ENCODE measurements around the gene APBB2. TPM values are rescaled to one million over a fixed set of nuclear protein-coding genes. Genes with fewer than 3 reads are reported as not detected.

Gene APBB2
- polyA plus RNA-seq, 3 donors from 2014 or later, result not detected

DNA sequence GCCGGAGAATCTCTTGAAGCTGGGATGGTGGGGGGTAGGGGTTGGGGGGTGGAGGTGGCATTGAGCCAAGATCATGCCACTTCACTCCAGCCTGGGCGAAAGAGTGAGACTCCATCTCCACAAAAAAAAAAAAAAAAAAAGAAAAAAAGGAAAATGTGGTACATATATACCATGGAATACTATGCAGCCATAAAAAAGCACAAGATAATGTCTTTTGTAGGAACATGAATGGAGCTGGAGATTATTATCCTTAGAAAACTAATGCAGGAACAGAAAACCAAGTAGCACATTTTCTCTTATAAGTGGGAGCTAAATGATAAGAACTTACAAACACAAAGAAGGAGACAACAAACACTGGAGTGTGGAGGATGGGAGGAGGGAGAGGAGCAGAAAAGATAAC is 188.5 kb downstream of the APBB2 start:
- Mint-ChIP-seq H3K4me1 (no peaks in the 10 kb centered on the region), H3K27me3 (ENCODE audit: low read depth in 3 of 3) (peaks cover 0 to 3% (median 0%) of the 10 kb centered on the region in 3 donors), H3K36me3 (peaks cover 0 to 4% (median 0%) of the 10 kb centered on the region in 3 donors), H3K27ac (no peak overlapping the region), H3K4me3 (no peak overlapping the region), H3K9me3 (peaks cover 13 to 41% (median 25%) of the 10 kb centered on the region in 6 donors)
- DNase-seq, result no peak

DNA sequence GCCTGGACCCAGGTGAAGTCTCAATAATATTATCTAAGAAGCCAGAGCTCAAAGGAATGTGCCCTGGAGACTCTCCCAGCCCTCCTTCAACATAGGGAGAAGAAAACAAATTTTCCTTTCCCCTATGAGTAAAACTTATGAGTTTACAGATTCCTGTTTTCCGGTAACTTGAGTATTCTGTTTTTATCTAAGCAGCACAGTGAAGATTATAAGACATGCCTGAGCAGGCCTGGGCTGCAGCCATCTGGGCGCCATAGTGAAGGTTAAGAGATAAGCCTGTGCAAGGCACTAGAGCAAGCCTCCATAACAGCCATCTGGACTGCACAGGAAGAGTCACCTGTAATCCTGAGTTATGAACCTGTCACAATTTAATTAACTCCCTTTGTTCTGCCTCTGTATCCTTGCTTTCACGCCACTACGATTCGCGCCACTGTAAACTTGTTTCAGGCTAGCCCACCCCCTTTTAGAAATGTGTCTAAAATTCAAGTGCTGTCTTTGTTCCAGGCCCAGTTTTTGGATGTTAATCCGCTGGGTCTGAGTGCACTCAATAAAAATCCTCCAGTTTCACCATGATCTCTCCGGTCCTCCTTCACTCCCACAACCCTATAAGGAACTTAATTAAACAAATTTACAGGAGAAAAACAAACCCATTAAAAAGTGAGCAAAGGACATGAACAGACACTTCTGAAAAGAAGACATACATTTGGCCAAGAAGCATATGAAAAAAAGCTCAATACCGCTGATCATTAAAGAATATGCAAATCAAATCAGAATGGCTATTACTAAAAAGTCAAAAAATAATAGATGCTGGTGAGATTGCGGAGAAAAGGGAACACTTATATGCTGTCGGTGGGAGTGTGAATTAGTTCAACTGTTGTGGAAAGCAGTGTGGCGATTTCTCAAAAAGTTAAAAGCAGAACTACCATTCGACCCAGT is 189.5 kb downstream of the APBB2 start:
- no peaks in the 10 kb centered on the region for H3K4me1 Mint-ChIP-seq
- peaks cover 0 to 3% (median 0%) of the 10 kb centered on the region in 3 donors for H3K27me3 Mint-ChIP-seq (ENCODE audit: low read depth in 3 of 3)
- H3K36me3 Mint-ChIP-seq, result peaks cover 0 to 4% (median 0%) of the 10 kb centered on the region in 3 donors
- peaks cover 11 to 41% (median 24%) of the 10 kb centered on the region in 6 donors for H3K9me3 Mint-ChIP-seq
- no peak for DNase-seq
- H3K4me3 Mint-ChIP-seq, result no peak overlapping the region
- no peak overlapping the region for H3K27ac Mint-ChIP-seq

- peaks cover 0 to 1% (median 0%) of the 10 kb centered on the region in 3 donors for H3K27me3 Mint-ChIP-seq (ENCODE audit: low read depth in 3 of 3)
- H3K4me1 Mint-ChIP-seq, result no peaks in the 10 kb centered on the region
- peaks cover 0 to 4% (median 0%) of the 10 kb centered on the region in 3 donors for H3K36me3 Mint-ChIP-seq
- no peak overlapping the region for H3K4me3 Mint-ChIP-seq
- DNase-seq, result no peak
- H3K27ac Mint-ChIP-seq, result no peak overlapping the region
- H3K9me3 Mint-ChIP-seq, result peaks cover 11 to 35% (median 21%) of the 10 kb centered on the region in 6 donors
These were observed 192.2 kb downstream of the APBB2 start for GRCh38 chr4:41022116-41022515.

GRCh38 chr4:41015016-41015675 is 199.2 kb downstream of the APBB2 start:
- Mint-ChIP-seq H3K4me1 (no peaks in the 10 kb centered on the region), H3K4me3 (no peak overlapping the region), H3K27me3 (ENCODE audit: low read depth in 3 of 3) (peaks cover 0 to 2% (median 0%) of the 10 kb centered on the region in 3 donors), H3K27ac (no peak overlapping the region), H3K9me3 (peaks cover 0 to 1% (median 0%) of the 10 kb centered on the region in 6 donors), H3K36me3 (no peaks in the 10 kb centered on the region)
- DNase-seq, result no peak

GRCh38 chr4:41014158-41014557 is 200.2 kb downstream of the APBB2 start:
- Mint-ChIP-seq H3K9me3 (no peaks in the 10 kb centered on the region), H3K27ac (no peak overlapping the region), H3K27me3 (ENCODE audit: low read depth in 3 of 3) (peaks cover 0 to 2% (median 0%) of the 10 kb centered on the region in 3 donors), H3K4me1 (no peaks in the 10 kb centered on the region), H3K4me3 (no peak overlapping the region), H3K36me3 (no peaks in the 10 kb centered on the region)
- no peak for DNase-seq

- H3K36me3 Mint-ChIP-seq, result no peaks in the 10 kb centered on the region
- no peak overlapping the region for H3K27ac Mint-ChIP-seq
- peaks cover 0 to 2% (median 0%) of the 10 kb centered on the region in 3 donors for H3K27me3 Mint-ChIP-seq (ENCODE audit: low read depth in 3 of 3)
- no peak for DNase-seq
- no peaks in the 10 kb centered on the region for H3K4me1 Mint-ChIP-seq
- no peaks in the 10 kb centered on the region for H3K9me3 Mint-ChIP-seq
- no peak overlapping the region for H3K4me3 Mint-ChIP-seq
These were observed 200.6 kb downstream of the APBB2 start for GRCh38 chr4:41013746-41014145.

GRCh38 chr4:41012911-41013310 is 201.4 kb downstream of the APBB2 start:
- DNase-seq, result no peak
- no peaks in the 10 kb centered on the region for H3K9me3 Mint-ChIP-seq
- no peak overlapping the region for H3K27ac Mint-ChIP-seq
- peaks cover 0 to 2% (median 0%) of the 10 kb centered on the region in 3 donors for H3K27me3 Mint-ChIP-seq (ENCODE audit: low read depth in 3 of 3)
- no peak overlapping the region for H3K4me3 Mint-ChIP-seq
- no peaks in the 10 kb centered on the region for H3K4me1 Mint-ChIP-seq
- H3K36me3 Mint-ChIP-seq, result no peaks in the 10 kb centered on the region

DNA sequence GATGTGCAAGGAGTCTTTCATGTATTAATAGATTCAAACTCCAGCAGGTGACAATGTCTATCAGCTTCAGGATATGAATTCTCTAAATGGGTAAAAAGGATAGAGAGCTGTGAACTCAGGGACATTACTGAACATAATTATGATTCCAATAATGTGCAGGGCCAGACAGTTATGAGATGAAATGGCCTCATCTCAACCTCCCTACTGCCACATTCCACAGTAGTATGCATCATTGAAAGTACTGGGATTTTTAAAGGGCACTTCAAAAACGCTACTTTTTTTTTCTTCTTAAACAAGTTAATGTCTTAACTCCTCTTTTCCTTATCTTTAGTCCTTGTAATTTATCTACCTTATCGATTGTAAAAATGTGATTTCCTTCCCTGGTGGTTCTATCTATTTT is 202.0 kb downstream of the APBB2 start:
- Mint-ChIP-seq H3K27ac (no peak overlapping the region), H3K9me3 (no peaks in the 10 kb centered on the region), H3K4me3 (no peak overlapping the region), H3K36me3 (no peaks in the 10 kb centered on the region), H3K4me1 (no peaks in the 10 kb centered on the region), H3K27me3 (ENCODE audit: low read depth in 3 of 3) (peaks cover 0 to 2% (median 0%) of the 10 kb centered on the region in 3 donors)
- DNase-seq, result no peak

DNA sequence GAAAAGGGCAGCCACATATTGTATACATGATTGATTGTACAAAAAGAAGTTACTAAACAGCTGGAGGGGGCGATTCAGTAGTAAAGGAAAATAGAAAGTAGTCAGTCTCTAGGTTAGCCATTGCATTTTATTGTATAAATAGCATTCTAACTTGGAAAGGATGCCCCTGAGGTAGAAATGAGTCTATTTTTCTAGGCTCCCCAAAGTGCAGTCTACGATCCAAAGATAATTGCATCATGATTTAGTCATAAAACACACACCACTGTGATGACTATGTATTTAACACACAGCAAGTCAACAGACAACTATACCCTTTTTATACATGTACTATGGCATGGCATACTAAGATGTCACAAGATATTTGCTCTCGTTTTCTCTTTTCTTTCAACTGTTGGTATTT is 204.9 kb downstream of the APBB2 start:
- no peak overlapping the region for H3K4me3 Mint-ChIP-seq
- H3K4me1 Mint-ChIP-seq, result no peaks in the 10 kb centered on the region
- no peak for DNase-seq
- H3K36me3 Mint-ChIP-seq, result no peaks in the 10 kb centered on the region
- no peak overlapping the region for H3K27ac Mint-ChIP-seq
- H3K9me3 Mint-ChIP-seq, result peaks cover 0 to 8% (median 1%) of the 10 kb centered on the region in 6 donors
- peaks cover 0 to 2% (median 0%) of the 10 kb centered on the region in 3 donors for H3K27me3 Mint-ChIP-seq (ENCODE audit: low read depth in 3 of 3)

GRCh38 chr4:41006141-41006540 is 208.2 kb downstream of the APBB2 start:
- H3K36me3 Mint-ChIP-seq, result no peaks in the 10 kb centered on the region

DNA sequence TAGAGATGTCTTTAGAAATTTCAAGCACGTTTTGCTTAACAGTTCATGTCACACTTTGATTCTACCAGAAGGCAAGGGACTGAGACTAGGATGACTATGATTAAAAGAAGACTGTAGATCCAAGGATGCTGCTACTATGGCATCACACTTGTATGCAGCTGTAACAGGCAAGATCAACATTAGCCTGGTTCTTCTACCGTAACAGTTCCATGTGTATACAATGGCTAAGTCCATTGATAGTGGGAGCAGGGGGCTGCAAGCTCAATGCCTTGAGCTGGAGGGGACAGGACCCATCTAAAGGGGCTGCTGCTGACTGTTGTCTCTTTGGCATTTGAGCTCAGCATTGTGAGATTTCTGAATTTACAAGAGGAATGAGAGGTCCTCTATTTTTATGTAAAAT is 212.0 kb downstream of the APBB2 start:
- Mint-ChIP-seq H3K36me3 (no peaks in the 10 kb centered on the region), H3K27me3 (ENCODE audit: low read depth in 3 of 3) (no peaks in the 10 kb centered on the region), H3K9me3 (peaks cover 0 to 8% (median 2%) of the 10 kb centered on the region in 6 donors), H3K4me1 (no peaks in the 10 kb centered on the region), H3K27ac (no peak overlapping the region), H3K4me3 (no peak overlapping the region)
- no peak for DNase-seq

More at GRCh38 chr4:41006141-41006540, 208.2 kb downstream of the APBB2 start:
- DNase-seq, result no peak
- peaks cover 0 to 8% (median 2%) of the 10 kb centered on the region in 6 donors for H3K9me3 Mint-ChIP-seq
- H3K27me3 Mint-ChIP-seq (ENCODE audit: low read depth in 3 of 3), result no peaks in the 10 kb centered on the region
- H3K4me3 Mint-ChIP-seq, result no peak overlapping the region
- H3K27ac Mint-ChIP-seq, result no peak overlapping the region
- H3K4me1 Mint-ChIP-seq, result no peaks in the 10 kb centered on the region

DNA sequence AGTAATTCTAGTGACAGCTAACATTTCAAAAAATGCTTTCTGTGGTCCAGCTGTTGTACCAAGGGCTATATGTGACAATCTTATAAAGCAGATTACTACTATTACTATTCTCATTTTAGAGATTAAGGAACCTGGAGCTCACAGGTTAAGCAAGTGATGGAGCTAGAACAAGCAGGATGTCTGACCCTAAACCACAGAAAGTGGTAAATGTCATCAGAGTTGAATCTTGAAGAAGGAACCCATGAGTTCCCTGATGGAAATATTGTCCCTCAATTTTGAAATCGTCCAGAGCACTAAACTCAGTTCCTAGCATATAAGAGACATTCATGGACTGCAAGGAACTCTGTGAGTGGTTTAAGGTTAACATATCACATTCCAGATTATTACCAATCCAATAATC is 214.0 kb downstream of the APBB2 start:
- Mint-ChIP-seq H3K4me1 (no peaks in the 10 kb centered on the region), H3K27me3 (ENCODE audit: low read depth in 3 of 3) (no peaks in the 10 kb centered on the region), H3K36me3 (no peaks in the 10 kb centered on the region), H3K9me3 (peaks cover 0 to 8% (median 1%) of the 10 kb centered on the region in 6 donors), H3K27ac (no peak overlapping the region), H3K4me3 (no peak overlapping the region)
- DNase-seq, result no peak

GRCh38 chr4:40998675-40999358 is 215.5 kb downstream of the APBB2 start:
- H3K27ac Mint-ChIP-seq, result no peak overlapping the region
- no peaks in the 10 kb centered on the region for H3K27me3 Mint-ChIP-seq (ENCODE audit: low read depth in 3 of 3)
- peaks cover 0 to 8% (median 1%) of the 10 kb centered on the region in 6 donors for H3K9me3 Mint-ChIP-seq
- H3K4me1 Mint-ChIP-seq, result no peaks in the 10 kb centered on the region
- no peak for DNase-seq
- H3K4me3 Mint-ChIP-seq, result no peak overlapping the region
- no peaks in the 10 kb centered on the region for H3K36me3 Mint-ChIP-seq
